ENCODE results near the gene CLK2. TPM values are rescaled to one million over a fixed set of nuclear protein-coding genes. Genes with fewer than 3 reads are reported as not detected.

CLK2 gene
- total RNA-seq, 1 experiment from 2014 or later, result 28.3 TPM

GRCh38 chr1:155279268-155279667, 6.0 kb upstream of the CLK2 start:
- DNase-seq, result no peak
- Histone ChIP-seq H3K36me3 (no peaks in the 10 kb centered on the region), H3K27me3 (no peaks in the 10 kb centered on the region), H3K9me3 (no peaks in the 10 kb centered on the region), H3K4me3 (no peak overlapping the region)

GRCh38 chr1:155278689-155279160, 5.4 kb upstream of the CLK2 start:
- H3K36me3 ChIP-seq, result no peaks in the 10 kb centered on the region
- no peak for DNase-seq
- H3K27me3 ChIP-seq, result no peaks in the 10 kb centered on the region
- no peaks in the 10 kb centered on the region for H3K9me3 ChIP-seq
- no peak overlapping the region for H3K4me3 ChIP-seq

GRCh38 chr1:155277902-155278688, 4.8 kb upstream of the CLK2 start:
- Histone ChIP-seq H3K9me3 (no peaks in the 10 kb centered on the region), H3K27me3 (no peaks in the 10 kb centered on the region), H3K4me3 (peak overlapping the region; percentile 66), H3K36me3 (no peaks in the 10 kb centered on the region)
- DNase-seq, result peak; percentile 50

- Histone ChIP-seq H3K9me3 (no peaks in the 10 kb centered on the region), H3K27me3 (no peaks in the 10 kb centered on the region), H3K4me3 (peak within 1 kb of the TSS; percentile 66), H3K36me3 (peaks cover 1% of the 10 kb centered on the region)
- DNase-seq, result peak; percentile 92
Measured at GRCh38 chr1:155277070-155277901, 4.0 kb upstream of the CLK2 start, which contains the start of gene HCN3. HCN3 (plus strand) TSS chr1:155277463; CDS start chr1:155277591, 128 bp downstream.

- Histone ChIP-seq H3K9me3 (no peaks in the 10 kb centered on the region), H3K36me3 (peaks cover 47% of the 10 kb centered on the region), H3K4me3 (peak overlapping the region; percentile 77), H3K27me3 (no peaks in the 10 kb centered on the region)
- no peak for DNase-seq
Measured at GRCh38 chr1:155272466-155273342, 600 bp downstream of the CLK2 start.

GRCh38 chr1:155269381-155269780, 3.9 kb downstream of the CLK2 start:
- no peak for DNase-seq
- H3K36me3 ChIP-seq, result peaks cover 79% of the 10 kb centered on the region
- H3K9me3 ChIP-seq, result no peaks in the 10 kb centered on the region
- H3K4me3 ChIP-seq, result no peak overlapping the region
- no peaks in the 10 kb centered on the region for H3K27me3 ChIP-seq

GRCh38 chr1:155268630-155269029, 4.7 kb downstream of the CLK2 start:
- H3K36me3 ChIP-seq, result peaks cover 86% of the 10 kb centered on the region
- DNase-seq, result no peak
- no peaks in the 10 kb centered on the region for H3K9me3 ChIP-seq
- H3K27me3 ChIP-seq, result no peaks in the 10 kb centered on the region
- H3K4me3 ChIP-seq, result no peak overlapping the region

GRCh38 chr1:155267373-155267772, 5.9 kb downstream of the CLK2 start:
- Histone ChIP-seq H3K4me3 (no peak overlapping the region), H3K9me3 (no peaks in the 10 kb centered on the region), H3K27me3 (no peaks in the 10 kb centered on the region), H3K36me3 (peaks cover 98% of the 10 kb centered on the region)
- DNase-seq, result no peak

- H3K36me3 ChIP-seq, result peaks cover 90% of the 10 kb centered on the region
Measured at GRCh38 chr1:155266553-155266952, 6.8 kb downstream of the CLK2 start.

GRCh38 chr1:155263067-155263466, 10.2 kb downstream of the CLK2 start:
- no peak for DNase-seq
- H3K4me3 ChIP-seq, result no peak overlapping the region
- no peaks in the 10 kb centered on the region for H3K9me3 ChIP-seq
- no peaks in the 10 kb centered on the region for H3K27me3 ChIP-seq
- peaks cover 79% of the 10 kb centered on the region for H3K36me3 ChIP-seq

More at GRCh38 chr1:155266553-155266952, 6.8 kb downstream of the CLK2 start:
- DNase-seq, result no peak
- H3K9me3 ChIP-seq, result no peaks in the 10 kb centered on the region
- H3K4me3 ChIP-seq, result no peak overlapping the region
- H3K27me3 ChIP-seq, result no peaks in the 10 kb centered on the region

GRCh38 chr1:155261852-155262673, 11.2 kb downstream of the CLK2 start, which contains the start of gene SCAMP3:
SCAMP3 (minus strand) TSS chr1:155262360; CDS start chr1:155262151, 209 bp downstream.
- Histone ChIP-seq H3K27me3 (no peaks in the 10 kb centered on the region), H3K36me3 (peaks cover 73% of the 10 kb centered on the region), H3K4me3 (peak within 1 kb of the TSS; percentile 90), H3K9me3 (no peaks in the 10 kb centered on the region)
- DNase-seq, result peak; percentile 99

- Histone ChIP-seq H3K36me3 (peaks cover 73% of the 10 kb centered on the region), H3K9me3 (no peaks in the 10 kb centered on the region), H3K27me3 (no peaks in the 10 kb centered on the region), H3K4me3 (peak overlapping the region; percentile 90)
- no peak for DNase-seq
Measured at GRCh38 chr1:155261493-155261851, 11.8 kb downstream of the CLK2 start.

GRCh38 chr1:155260276-155260675, 13.0 kb downstream of the CLK2 start:
- no peak for DNase-seq
- no peaks in the 10 kb centered on the region for H3K27me3 ChIP-seq
- H3K36me3 ChIP-seq, result peaks cover 70% of the 10 kb centered on the region

GRCh38 chr1:155256058-155256852, 17.0 kb downstream of the CLK2 start:
- H3K4me3 ChIP-seq, result peak overlapping the region; percentile 80
- H3K9me3 ChIP-seq, result no peaks in the 10 kb centered on the region
- H3K27me3 ChIP-seq, result no peaks in the 10 kb centered on the region
- DNase-seq, result no peak
- H3K36me3 ChIP-seq, result peaks cover 51% of the 10 kb centered on the region

More at GRCh38 chr1:155260276-155260675, 13.0 kb downstream of the CLK2 start:
- Histone ChIP-seq H3K9me3 (no peaks in the 10 kb centered on the region), H3K4me3 (no peak overlapping the region)
